Measurements from ENCODE around the gene ANKRD9. TPM values are rescaled to one million over a fixed set of nuclear protein-coding genes. Genes with fewer than 3 reads are reported as not detected.

Gene ANKRD9
- total and polyA plus RNA-seq, 2 of the 13 experiments (the other 11 are each of a cell fraction or from before 2014, with no cell fraction given) = 10.0 to 15.0 TPM

- TF ChIP-seq, protein P1, sequence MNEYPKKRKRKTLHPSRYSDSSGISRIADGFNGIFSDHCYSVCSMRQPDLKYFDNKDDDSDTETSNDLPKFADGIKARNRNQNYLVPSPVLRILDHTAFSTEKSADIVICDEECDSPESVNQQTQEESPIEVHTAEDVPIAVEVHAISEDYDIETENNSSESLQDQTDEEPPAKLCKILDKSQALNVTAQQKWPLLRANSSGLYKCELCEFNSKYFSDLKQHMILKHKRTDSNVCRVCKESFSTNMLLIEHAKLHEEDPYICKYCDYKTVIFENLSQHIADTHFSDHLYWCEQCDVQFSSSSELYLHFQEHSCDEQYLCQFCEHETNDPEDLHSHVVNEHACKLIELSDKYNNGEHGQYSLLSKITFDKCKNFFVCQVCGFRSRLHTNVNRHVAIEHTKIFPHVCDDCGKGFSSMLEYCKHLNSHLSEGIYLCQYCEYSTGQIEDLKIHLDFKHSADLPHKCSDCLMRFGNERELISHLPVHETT (CRISPR knock-in tag; conservative IDR thresholded peaks at IDR 0.05) = no peak; the same call in 1 of the 2 replicates
- no peak for TF ChIP-seq BCL3 (CRISPR knock-in tag; IDR thresholded peaks at IDR 0.05)
- TF ChIP-seq FOXA1 (IDR thresholded peaks at IDR 0.05) = no peak
- TF ChIP-seq FOXA1 (CRISPR knock-in tag; IDR thresholded peaks at IDR 0.05) = peak; percentile 30; the same call in 1 of the 2 replicates
- TF ChIP-seq HIVEP1 (CRISPR knock-in tag; IDR thresholded peaks at IDR 0.05) = peak; percentile 44; the same call in 1 of the 2 replicates
- peak; percentile 68 for TF ChIP-seq SAP130 (CRISPR knock-in tag; IDR thresholded peaks at IDR 0.05; ENCODE audit: low read depth)
- no peak for TF ChIP-seq CBX2 (IDR thresholded peaks at IDR 0.05; ENCODE audit: low read depth, low read length)
- no peak for TF ChIP-seq CBX2 (CRISPR knock-in tag; IDR thresholded peaks at IDR 0.05; ENCODE audit: low read depth)
- TF ChIP-seq POLR2AphosphoS2 (IDR thresholded peaks at IDR 0.05; ENCODE audit: low read depth, low read length) = no peak
- TF ChIP-seq ERF (CRISPR knock-in tag; IDR thresholded peaks at IDR 0.05) = peak; percentile 40; the same call in 1 of the 2 replicates
- TF ChIP-seq FOXC1 (CRISPR knock-in tag; IDR thresholded peaks at IDR 0.05; ENCODE audit: borderline replicate concordance) = peak; percentile 15; the same call in 1 of the 2 replicates
- no peak for TF ChIP-seq GABPA (IDR thresholded peaks at IDR 0.05; ENCODE audit: low read depth, low read length)
- no peak for TF ChIP-seq GABPA (CRISPR knock-in tag; IDR thresholded peaks at IDR 0.05; ENCODE audit: low read depth)
- TF ChIP-seq ARNTL (CRISPR knock-in tag; IDR thresholded peaks at IDR 0.05) = no peak
- TF ChIP-seq NR2F6 (IDR thresholded peaks at IDR 0.05) = peak; percentile 41; the same call in 1 of the 2 replicates
- TF ChIP-seq NR2F6 (CRISPR knock-in tag; IDR thresholded peaks at IDR 0.05) = peak; percentile 5; the same call in 1 of the 2 replicates
- no peak for TF ChIP-seq ZBTB26 (CRISPR knock-in tag; IDR thresholded peaks at IDR 0.05; ENCODE audit: borderline replicate concordance)
- no peak for TF ChIP-seq ZFYVE20 (CRISPR knock-in tag; IDR thresholded peaks at IDR 0.05; ENCODE audit: borderline replicate concordance, low read depth)
- TF ChIP-seq TAF15 (IDR thresholded peaks at IDR 0.05; ENCODE audit: low read depth, low read length, poor library complexity, severe bottlenecking) = no peak
- peak in 1 of 2 experiments; percentile 69; a peak in 2 of 4 replicates for TF ChIP-seq POLR2A (IDR thresholded peaks at IDR 0.05; ENCODE audit: insufficient read depth in 1 of 2, low read depth in 2 of 2, low read length in 2 of 2)
- TF ChIP-seq, protein P2, sequence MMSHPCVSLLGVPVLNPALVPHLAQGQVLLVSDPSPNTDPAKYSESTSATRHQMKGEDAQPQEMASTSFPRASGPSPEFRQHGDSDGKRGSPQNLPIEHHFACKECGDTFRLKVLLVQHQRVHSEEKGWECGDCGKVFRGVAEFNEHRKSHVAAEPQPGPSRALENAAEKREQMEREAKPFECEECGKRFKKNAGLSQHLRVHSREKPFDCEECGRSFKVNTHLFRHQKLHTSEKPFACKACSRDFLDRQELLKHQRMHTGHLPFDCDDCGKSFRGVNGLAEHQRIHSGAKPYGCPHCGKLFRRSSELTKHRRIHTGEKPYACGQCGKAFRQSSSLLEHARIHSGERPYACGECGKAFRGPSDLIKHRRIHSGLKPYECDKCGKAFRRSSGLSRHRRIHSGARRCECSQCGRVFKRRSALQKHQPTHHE (CRISPR knock-in tag; IDR thresholded peaks at IDR 0.05; ENCODE audit: borderline replicate concordance) = no peak
- TF ChIP-seq, protein P3, sequence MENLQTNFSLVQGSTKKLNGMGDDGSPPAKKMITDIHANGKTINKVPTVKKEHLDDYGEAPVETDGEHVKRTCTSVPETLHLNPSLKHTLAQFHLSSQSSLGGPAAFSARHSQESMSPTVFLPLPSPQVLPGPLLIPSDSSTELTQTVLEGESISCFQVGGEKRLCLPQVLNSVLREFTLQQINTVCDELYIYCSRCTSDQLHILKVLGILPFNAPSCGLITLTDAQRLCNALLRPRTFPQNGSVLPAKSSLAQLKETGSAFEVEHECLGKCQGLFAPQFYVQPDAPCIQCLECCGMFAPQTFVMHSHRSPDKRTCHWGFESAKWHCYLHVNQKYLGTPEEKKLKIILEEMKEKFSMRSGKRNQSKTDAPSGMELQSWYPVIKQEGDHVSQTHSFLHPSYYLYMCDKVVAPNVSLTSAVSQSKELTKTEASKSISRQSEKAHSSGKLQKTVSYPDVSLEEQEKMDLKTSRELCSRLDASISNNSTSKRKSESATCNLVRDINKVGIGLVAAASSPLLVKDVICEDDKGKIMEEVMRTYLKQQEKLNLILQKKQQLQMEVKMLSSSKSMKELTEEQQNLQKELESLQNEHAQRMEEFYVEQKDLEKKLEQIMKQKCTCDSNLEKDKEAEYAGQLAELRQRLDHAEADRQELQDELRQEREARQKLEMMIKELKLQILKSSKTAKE (CRISPR knock-in tag; IDR thresholded peaks at IDR 0.05; ENCODE audit: borderline replicate concordance) = no peak
- TF ChIP-seq ZNF619 (CRISPR knock-in tag; IDR thresholded peaks at IDR 0.05) = peak; percentile 12; the same call in 1 of the 2 replicates
- TF ChIP-seq MED1 (CRISPR knock-in tag; IDR thresholded peaks at IDR 0.05) = peak; percentile 45; the same call in 1 of the 2 replicates
- TF ChIP-seq PAX8 (CRISPR knock-in tag; IDR thresholded peaks at IDR 0.05; ENCODE audit: borderline replicate concordance) = no peak
- TF ChIP-seq SOX13 (IDR thresholded peaks at IDR 0.05) = no peak
- TF ChIP-seq SOX13 (CRISPR knock-in tag; conservative IDR thresholded peaks at IDR 0.05 in 1 of 2, IDR thresholded peaks at IDR 0.05 in 1 of 2) = peak in 1 of 2 experiments; percentile 20; a peak in 1 of 4 replicates
Measured at GRCh38 chr14:102508410-102508773, 1.2 kb downstream of the ANKRD9 start (continued).
